BLaER1 (cell line): Measurements from ENCODE around the gene CAMK1.

ENCODE experiments used
- H3K27ac ChIP-seq: shearing (Covaris generic); formaldehyde crosslinking; 2 replicates; pipeline ENCODE4 v1.8.1; 2022
- H3K27me3 ChIP-seq: shearing (Covaris generic); formaldehyde crosslinking; 2 replicates; pipeline ENCODE4 v1.8.1; 2022
- H3K36me3 ChIP-seq: shearing (Covaris generic); formaldehyde crosslinking; 2 replicates; pipeline ENCODE4 v1.8.1; 2022
- H3K4me1 ChIP-seq: shearing (Covaris generic); formaldehyde crosslinking; 2 replicates; pipeline ENCODE4 v1.8.1; 2022
- H3K4me2 ChIP-seq: shearing (Covaris generic); formaldehyde crosslinking; 2 replicates; pipeline ENCODE4 v1.8.1; 2022
- H3K4me3 ChIP-seq: shearing (Covaris generic); formaldehyde crosslinking; 2 replicates; pipeline ENCODE4 v1.8.1; 2022
- H3K9ac ChIP-seq: shearing (Covaris generic); formaldehyde crosslinking; 2 replicates; pipeline ENCODE4 v1.8.1; 2022
- H3K9me3 ChIP-seq: shearing (Covaris generic); formaldehyde crosslinking; 2 replicates; pipeline ENCODE4 v1.8.1; 2022
- H4K20me1 ChIP-seq: shearing (Covaris generic); formaldehyde crosslinking; 2 replicates; pipeline ENCODE4 v1.8.1; 2022
- Cebpa-rat ChIP-seq: shearing (Covaris generic); IDR thresholded peaks from 2 replicates; pipeline ENCODE4 v1.8.1; 2022

Gene CAMK1

DNA sequence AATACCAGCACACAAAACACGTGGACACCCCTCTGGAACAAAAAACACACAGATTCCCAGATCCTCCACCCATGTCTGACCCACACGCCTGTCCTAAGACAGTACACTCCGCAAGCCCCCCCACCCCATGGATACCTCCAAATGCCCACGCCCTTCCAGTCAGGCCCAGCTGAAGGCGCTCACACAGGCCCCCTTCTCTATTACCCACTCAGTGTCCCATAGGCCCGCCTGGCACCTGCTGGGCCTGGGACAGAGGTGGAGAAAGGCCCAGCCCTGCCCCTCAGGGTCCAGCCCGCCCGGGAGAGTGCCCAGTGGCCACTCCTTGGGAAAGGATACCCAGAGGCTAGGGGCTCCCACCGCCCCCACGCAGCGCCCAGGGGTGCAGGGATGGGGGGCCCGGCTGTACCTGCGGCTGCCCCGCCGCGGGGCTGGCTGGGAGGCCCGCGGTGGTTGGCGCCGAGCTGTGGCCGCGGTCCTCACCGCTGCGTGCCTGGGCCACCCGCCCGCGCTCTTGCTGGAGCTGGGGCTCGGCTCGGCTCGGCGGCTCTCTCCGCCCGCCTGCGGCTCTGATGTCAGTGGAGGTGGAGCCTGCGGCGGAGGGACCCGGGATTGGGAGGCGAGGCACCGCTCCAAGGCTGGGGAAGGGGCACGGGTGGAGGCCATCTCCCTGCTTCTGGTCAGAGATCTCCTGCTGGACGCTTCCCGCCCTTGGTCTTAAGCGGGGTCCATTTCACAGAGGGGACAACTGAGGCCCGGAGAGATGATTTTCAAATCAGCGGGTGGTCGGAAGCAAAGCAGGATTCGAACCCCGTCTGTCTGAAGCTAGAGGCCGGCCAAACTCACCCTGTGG, at the start of gene CAMK1:
TSS of gene CAMK1 (minus strand) at position 522 of the 850 bp plus-strand sequence. CDS start 2,198 bp downstream, outside the sequence.
- Histone ChIP-seq H3K4me2 (peak within 1 kb of the TSS; percentile 45), H3K4me1 (peaks cover 7% of the 10 kb centered on the region), H3K9me3 (no peaks in the 10 kb centered on the region), H3K36me3 (no peaks in the 10 kb centered on the region; the same call in 1 of the 2 replicates), H4K20me1 (peaks cover 5% of the 10 kb centered on the region), H3K27ac (no peak within 1 kb of the TSS), H3K27me3 (peaks cover 25% of the 10 kb centered on the region), H3K4me3 (no peak within 1 kb of the TSS), H3K9ac (no peak within 1 kb of the TSS)
- TF ChIP-seq Cebpa-rat = no peak

DNA sequence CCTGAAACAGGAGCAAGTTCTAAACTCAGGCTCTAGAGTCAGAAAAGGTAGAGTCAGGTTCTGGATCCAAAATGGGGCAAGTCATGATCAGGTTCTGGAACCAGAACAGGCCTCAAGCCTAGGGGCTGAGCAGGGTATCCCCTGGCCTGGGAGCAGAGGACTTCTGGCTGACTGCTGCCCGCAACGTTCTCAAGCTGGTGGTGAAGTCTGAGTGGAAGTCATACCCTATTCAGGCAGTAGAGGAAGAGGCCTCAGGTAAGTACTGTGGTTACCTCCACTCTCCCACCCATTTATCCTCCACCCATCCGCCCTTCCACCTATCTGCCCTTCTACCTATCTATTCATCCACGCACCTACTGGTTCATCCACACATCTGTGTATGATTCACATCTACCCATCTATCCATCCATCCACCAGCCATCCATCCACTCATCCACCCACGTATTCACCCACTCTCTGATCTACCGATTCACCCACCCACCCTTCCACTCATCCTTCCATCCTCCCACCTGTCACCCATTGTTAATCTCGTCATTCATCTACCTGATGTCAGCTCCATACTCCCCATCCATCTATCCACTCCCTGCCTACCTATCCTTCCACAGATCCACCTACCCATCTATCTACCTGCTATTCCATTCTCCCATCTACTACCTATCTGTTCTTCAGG, 49.1 kb upstream of the CAMK1 start:
- Histone ChIP-seq H3K36me3 (0 out of 2 replicates have a peak, but pooled peaks cover 11% of the 10 kb centered on the region), H3K4me2 (no peak overlapping the region), H4K20me1 (no peaks in the 10 kb centered on the region), H3K27ac (no peak overlapping the region), H3K9ac (no peak overlapping the region), H3K4me1 (no peaks in the 10 kb centered on the region), H3K4me3 (no peak overlapping the region), H3K9me3 (no peaks in the 10 kb centered on the region), H3K27me3 (no peaks in the 10 kb centered on the region)
- no peak for TF ChIP-seq Cebpa-rat

DNA sequence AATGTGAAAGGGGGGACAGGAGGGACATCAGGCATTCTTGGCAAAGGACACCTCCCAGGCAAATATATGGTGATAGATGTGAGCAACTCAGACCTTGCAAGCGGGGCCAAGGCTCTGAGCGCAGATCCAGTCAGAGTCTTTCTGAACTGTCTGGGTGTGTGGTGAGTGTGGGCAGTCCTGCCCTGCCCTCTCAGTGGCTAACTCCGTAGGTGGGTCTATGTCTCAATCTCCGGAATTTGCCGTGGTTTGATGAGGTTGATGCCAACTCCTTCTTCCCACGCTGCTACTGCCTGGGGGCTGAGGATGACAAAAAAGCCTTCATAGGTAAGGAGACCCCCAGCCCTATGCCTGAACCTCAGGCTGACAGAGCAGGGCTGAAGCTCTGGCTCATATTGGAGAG, 47.7 kb upstream of the CAMK1 start:
- Histone ChIP-seq H3K9ac (no peak overlapping the region), H3K27me3 (no peaks in the 10 kb centered on the region), H3K9me3 (no peaks in the 10 kb centered on the region), H3K36me3 (peaks cover 25% of the 10 kb centered on the region), H3K4me2 (no peak overlapping the region), H4K20me1 (no peaks in the 10 kb centered on the region), H3K4me3 (no peak overlapping the region), H3K27ac (no peak overlapping the region), H3K4me1 (no peaks in the 10 kb centered on the region)
- TF ChIP-seq Cebpa-rat = no peak

DNA sequence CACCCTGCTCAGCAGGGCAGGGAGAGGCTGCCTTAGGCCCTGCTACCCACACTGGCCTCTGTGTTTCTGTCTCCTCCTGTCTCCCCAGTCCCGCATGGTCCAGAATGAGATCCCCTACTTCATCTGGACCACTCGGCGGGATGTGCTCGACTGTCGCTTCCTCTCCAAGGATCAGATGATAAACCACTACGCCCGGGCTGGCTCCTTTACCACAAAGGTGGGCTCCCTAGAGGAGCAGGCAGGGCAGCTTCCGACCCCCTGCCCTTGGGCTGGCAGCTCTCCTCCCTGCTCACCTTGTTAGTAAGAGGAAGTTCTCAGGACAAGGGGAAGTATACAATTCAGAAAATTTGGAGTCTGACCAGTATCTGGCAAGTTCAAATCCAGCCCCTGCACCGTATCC, 46.2 kb upstream of the CAMK1 start:
- no peaks in the 10 kb centered on the region for H4K20me1 ChIP-seq
- no peak for TF ChIP-seq Cebpa-rat
- H3K36me3 ChIP-seq = peaks cover 26% of the 10 kb centered on the region
- peaks cover under 1% of the 10 kb centered on the region; the same call in 1 of the 2 replicates for H3K4me1 ChIP-seq
- H3K9ac ChIP-seq = no peak overlapping the region
- no peaks in the 10 kb centered on the region for H3K27me3 ChIP-seq
- H3K4me2 ChIP-seq = no peak overlapping the region
- H3K4me3 ChIP-seq = no peak overlapping the region
- H3K27ac ChIP-seq = no peak overlapping the region
- H3K9me3 ChIP-seq = no peaks in the 10 kb centered on the region

DNA sequence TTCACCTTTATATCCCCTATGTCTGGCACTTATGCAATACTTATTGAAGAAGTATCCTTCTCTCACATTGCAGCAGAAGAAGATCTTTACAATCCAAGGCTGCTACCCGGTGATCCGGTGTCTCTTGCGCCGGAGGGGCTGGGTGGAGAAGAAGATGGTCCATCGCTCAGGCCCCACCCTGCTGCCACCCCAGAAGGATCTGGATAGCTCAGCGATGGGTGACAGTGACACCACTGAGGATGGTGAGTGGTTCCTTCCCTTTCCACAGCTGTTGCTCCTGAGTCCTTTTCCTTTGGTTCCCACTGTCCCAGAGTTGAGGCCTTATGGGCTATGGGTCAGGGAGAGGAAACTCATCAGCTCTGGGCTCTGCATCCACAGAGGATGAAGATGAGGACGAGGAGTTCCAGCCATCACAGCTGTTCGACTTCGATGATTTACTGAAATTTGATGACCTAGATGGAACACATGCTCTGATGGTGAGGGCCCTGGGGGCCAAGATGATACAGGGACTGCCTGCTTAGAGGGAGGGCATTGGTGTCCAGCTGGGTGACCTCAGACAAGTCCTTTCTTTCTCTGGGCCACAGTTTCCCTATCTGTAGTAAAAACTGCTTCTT, 43.2 kb upstream of the CAMK1 start:
- Histone ChIP-seq H3K4me3 (no peak overlapping the region), H3K4me1 (peaks cover 26% of the 10 kb centered on the region), H3K27me3 (no peaks in the 10 kb centered on the region), H4K20me1 (no peaks in the 10 kb centered on the region), H3K9me3 (no peaks in the 10 kb centered on the region), H3K36me3 (peaks cover 26% of the 10 kb centered on the region), H3K4me2 (no peak overlapping the region), H3K9ac (no peak overlapping the region), H3K27ac (no peak overlapping the region)
- TF ChIP-seq Cebpa-rat = no peak

DNA sequence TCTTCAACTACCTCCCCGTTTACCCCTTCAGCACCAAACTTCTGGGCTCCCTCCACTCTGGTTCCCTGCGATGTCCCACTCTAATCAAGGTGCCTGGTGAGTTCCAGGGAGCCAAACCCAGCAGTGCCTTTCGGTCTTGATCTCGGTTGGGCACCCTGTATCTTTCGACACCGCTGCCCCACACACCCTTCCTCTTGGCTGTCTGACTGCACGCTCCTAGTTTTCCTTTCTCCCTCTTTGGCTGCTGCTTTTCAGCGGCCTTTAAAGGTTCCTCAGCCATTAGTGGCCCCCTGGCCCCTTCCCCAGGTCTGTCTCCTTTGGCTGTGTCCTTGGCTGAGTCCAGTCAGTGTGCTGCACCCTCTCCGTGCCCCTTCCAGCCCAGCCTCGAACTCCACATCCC, 41.1 kb upstream of the CAMK1 start:
- no peak overlapping the region for H3K27ac ChIP-seq
- no peaks in the 10 kb centered on the region for H3K9me3 ChIP-seq
- peaks cover 10% of the 10 kb centered on the region; the same call in 1 of the 2 replicates for H4K20me1 ChIP-seq
- TF ChIP-seq Cebpa-rat = no peak
- H3K4me1 ChIP-seq = peaks cover 31% of the 10 kb centered on the region
- H3K36me3 ChIP-seq = peaks cover 43% of the 10 kb centered on the region
- H3K9ac ChIP-seq = peak overlapping the region; percentile 86
- H3K4me3 ChIP-seq = peak overlapping the region; percentile 81; the same call in 1 of the 2 replicates
- peak overlapping the region; percentile 87 for H3K4me2 ChIP-seq
- no peaks in the 10 kb centered on the region for H3K27me3 ChIP-seq

DNA sequence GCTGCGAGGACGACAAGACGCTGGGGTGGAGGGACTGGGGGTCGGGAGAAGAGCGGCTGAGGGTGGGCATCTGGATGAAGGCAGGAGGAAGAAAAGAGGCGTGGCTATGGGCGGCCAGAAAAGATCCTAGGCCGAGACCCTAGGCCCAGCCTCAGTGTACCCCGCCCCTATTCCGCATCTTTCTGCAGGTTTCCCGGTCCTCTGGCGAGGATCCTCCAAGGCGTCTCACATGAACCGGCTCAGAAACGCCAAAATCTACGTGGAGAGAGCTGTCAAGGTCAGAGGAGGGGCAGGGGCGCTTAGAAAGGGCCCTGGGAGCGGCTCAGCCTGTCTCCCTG, 40.7 kb upstream of the CAMK1 start:
- TF ChIP-seq Cebpa-rat = no peak
- Histone ChIP-seq H3K4me1 (peaks cover 31% of the 10 kb centered on the region), H4K20me1 (peaks cover 14% of the 10 kb centered on the region; the same call in 1 of the 2 replicates), H3K36me3 (peaks cover 43% of the 10 kb centered on the region), H3K4me2 (peak overlapping the region; percentile 87), H3K27ac (peak overlapping the region; percentile 90), H3K4me3 (peak overlapping the region; percentile 81), H3K27me3 (no peaks in the 10 kb centered on the region), H3K9me3 (no peaks in the 10 kb centered on the region), H3K9ac (peak overlapping the region; percentile 86)

DNA sequence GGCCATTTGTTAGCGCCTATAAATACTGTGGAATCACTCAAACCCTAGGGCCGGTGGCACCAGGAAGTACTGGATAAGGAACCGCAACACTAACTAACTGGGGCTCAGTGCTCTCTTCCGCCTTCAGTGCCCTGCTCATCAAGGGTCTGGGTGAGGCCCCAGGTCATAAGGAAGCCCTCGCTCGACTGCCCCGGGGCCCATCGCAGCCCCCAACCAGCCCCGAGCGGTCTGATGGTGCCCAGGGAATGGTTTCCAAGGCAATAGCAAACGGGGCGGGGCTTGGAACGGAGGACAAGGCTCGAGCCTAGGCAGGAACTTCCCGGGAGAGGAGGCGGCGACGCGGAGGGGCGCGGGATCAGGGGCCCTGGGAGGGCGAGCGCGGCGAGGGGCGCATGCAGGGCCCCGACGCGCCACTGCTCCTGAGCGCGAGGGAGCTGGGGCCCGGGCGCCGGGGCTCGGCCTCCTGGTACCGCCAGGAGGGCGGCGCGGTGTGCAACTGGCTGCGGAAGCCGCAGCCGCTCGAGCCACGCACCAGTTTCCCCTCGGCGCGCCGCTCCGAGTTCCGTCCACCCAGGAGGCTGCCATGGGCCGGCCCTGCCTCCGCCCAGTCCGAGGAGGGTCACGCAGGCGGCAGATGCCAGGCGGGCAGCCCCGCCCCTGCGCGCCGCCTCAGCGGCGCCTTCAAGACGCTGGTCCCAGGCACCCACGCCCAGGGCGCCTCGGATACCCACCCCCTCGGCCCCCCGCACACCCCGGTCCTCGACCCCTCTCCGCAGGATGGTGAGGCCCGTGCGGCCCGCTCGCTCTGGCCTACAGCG, 40.1 kb upstream of the CAMK1 start, which contains the start of gene TTLL3:
TSS of gene TTLL3 (plus strand) at position 648 of the 818 bp plus-strand sequence. CDS start 400 bp downstream, outside the sequence.
- Histone ChIP-seq H4K20me1 (peaks cover 20% of the 10 kb centered on the region; the same call in 1 of the 2 replicates), H3K4me3 (peak within 1 kb of the TSS; percentile 81), H3K27me3 (no peaks in the 10 kb centered on the region), H3K4me1 (peaks cover 31% of the 10 kb centered on the region), H3K9me3 (no peaks in the 10 kb centered on the region), H3K4me2 (peak within 1 kb of the TSS; percentile 87), H3K27ac (peak within 1 kb of the TSS; percentile 90), H3K9ac (peak within 1 kb of the TSS; percentile 86), H3K36me3 (peaks cover 46% of the 10 kb centered on the region)
- TF ChIP-seq Cebpa-rat = no peak

DNA sequence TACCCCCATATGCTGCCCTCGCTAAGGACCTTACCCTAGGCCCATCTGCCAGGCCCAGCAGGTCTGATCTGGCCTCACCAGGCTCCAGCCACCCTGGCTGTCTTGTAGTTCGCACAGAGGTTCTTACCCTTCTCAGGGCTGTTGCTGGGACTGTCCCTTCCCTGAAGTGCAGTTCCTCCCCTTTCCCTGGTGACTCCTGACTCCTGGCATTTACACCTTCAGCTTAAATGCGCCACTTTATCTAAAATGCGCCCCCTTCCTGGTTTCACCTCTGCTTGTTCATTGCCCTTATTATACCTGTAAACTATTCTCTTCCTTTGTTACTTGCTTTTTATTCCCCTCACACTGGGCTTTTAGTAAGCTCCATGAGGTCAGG, 39.5 kb upstream of the CAMK1 start:
- Histone ChIP-seq H3K36me3 (peaks cover 52% of the 10 kb centered on the region), H3K4me3 (peak overlapping the region; percentile 81)

More for the DNA sequence above, 39.5 kb upstream of the CAMK1 start:
- Histone ChIP-seq H3K4me2 (peak overlapping the region; percentile 87), H3K9ac (peak overlapping the region; percentile 86), H3K9me3 (no peaks in the 10 kb centered on the region), H4K20me1 (peaks cover 24% of the 10 kb centered on the region; the same call in 1 of the 2 replicates), H3K27me3 (no peaks in the 10 kb centered on the region), H3K4me1 (peaks cover 31% of the 10 kb centered on the region), H3K27ac (peak overlapping the region; percentile 90)
- TF ChIP-seq Cebpa-rat = no peak
